C4-2B (cell line): Measurements from ENCODE around the gene ATAT1.

Source experiments
- ZFX ChIP-seq: fragments of 450-650 bp; IDR thresholded peaks from 2 replicates; pipeline ENCODE4 v1.6.1; 2017
- TF ChIP-seq, protein P1 (sequence below): fragments of 450-650 bp; conservative IDR thresholded peaks from 2 replicates; pipeline ENCODE4 v1.5.1; 2017; ENCODE audit warnings: mild to moderate bottlenecking

DNA sequence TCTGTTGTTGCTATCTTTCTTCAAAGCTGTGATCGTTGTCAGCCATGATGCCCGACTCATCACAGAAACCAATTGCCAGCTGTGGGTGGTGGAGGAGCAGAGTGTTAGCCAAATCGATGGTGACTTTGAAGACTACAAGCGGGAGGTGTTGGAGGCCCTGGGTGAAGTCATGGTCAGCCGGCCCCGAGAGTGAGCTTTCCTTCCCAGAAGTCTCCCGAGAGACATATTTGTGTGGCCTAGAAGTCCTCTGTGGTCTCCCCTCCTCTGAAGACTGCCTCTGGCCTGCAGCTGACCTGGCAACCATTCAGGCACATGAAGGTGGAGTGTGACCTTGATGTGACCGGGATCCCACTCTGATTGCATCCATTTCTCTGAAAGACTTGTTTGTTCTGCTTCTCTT, 36.2 kb upstream of the ATAT1 start:
- TF ChIP-seq, protein P1, sequence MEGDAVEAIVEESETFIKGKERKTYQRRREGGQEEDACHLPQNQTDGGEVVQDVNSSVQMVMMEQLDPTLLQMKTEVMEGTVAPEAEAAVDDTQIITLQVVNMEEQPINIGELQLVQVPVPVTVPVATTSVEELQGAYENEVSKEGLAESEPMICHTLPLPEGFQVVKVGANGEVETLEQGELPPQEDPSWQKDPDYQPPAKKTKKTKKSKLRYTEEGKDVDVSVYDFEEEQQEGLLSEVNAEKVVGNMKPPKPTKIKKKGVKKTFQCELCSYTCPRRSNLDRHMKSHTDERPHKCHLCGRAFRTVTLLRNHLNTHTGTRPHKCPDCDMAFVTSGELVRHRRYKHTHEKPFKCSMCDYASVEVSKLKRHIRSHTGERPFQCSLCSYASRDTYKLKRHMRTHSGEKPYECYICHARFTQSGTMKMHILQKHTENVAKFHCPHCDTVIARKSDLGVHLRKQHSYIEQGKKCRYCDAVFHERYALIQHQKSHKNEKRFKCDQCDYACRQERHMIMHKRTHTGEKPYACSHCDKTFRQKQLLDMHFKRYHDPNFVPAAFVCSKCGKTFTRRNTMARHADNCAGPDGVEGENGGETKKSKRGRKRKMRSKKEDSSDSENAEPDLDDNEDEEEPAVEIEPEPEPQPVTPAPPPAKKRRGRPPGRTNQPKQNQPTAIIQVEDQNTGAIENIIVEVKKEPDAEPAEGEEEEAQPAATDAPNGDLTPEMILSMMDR = no peak
- no peak for TF ChIP-seq ZFX
